HG03039 (cell line): ENCODE results near the gene NECTIN1.

Experiments used
- ATAC-seq: cut with Tn5 transposase; IDR thresholded peaks from one replicate; pipeline ENCODE4 v1.9.1; 2021; ENCODE audit warnings: mild to moderate bottlenecking, moderate library complexity; ENCODE audit not compliant: unreplicated experiment

Gene NECTIN1

GRCh38 chr11:119694334-119694733 lies 34.7 kb downstream of the NECTIN1 start:
- ATAC-seq = no peak

GRCh38 chr11:119693253-119693815 lies 35.7 kb downstream of the NECTIN1 start:
- ATAC-seq = no peak

DNA sequence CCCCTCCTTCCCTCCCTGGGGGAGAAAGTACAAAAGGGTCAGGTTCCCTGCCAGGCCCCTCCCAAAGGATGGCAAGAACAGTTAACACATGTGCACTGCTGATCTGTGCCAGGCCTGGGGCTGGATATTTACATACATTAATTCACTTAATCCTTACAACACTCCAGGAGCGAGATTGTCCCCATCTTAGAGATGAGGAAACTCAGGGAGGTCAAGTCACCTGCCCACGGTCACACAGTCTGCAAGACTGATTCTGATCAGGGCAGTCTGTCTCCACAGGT lies 36.5 kb downstream of the NECTIN1 start:
- ATAC-seq = no peak

DNA sequence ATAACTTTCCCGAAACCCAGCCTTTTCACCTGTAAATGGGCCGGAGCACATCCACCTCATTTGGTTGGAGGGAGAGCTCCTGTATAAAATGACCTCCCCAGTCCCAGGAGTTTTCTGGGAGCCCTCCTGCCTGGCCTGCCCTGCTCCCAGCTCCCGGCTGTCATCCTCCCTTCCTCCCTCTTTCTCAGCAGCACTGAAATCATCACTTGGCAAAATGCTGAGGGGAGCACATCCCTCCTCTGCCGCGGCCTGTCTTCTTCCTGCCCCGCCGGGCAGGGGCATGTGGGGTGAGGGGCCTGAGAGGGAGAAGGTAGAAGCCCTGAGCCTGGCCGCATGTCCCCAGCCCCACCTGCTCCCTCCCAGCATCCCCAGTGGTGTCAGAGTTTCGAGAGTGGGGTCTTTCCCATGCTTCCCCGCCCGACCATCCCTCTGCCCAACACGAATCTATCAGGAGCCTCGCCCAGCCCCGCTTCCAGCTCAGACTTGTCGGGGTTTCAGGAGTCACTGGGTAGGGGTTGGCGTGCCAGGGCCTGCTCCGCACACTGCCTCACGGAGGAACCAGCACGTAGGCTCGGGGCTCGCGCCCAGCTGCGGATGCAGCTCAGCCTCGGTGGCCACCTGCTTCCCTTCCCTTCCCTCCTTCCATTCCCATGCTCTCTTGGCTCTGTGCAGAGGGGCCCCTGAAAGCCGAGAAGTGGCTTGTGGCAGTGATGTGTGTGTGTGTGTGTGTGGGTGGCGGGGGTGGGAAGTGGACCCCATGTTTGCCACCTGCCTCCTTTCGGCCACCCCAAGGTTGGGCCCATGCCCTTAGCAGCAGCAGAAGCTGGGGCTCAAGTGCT lies 37.1 kb downstream of the NECTIN1 start:
- no peak for ATAC-seq

DNA sequence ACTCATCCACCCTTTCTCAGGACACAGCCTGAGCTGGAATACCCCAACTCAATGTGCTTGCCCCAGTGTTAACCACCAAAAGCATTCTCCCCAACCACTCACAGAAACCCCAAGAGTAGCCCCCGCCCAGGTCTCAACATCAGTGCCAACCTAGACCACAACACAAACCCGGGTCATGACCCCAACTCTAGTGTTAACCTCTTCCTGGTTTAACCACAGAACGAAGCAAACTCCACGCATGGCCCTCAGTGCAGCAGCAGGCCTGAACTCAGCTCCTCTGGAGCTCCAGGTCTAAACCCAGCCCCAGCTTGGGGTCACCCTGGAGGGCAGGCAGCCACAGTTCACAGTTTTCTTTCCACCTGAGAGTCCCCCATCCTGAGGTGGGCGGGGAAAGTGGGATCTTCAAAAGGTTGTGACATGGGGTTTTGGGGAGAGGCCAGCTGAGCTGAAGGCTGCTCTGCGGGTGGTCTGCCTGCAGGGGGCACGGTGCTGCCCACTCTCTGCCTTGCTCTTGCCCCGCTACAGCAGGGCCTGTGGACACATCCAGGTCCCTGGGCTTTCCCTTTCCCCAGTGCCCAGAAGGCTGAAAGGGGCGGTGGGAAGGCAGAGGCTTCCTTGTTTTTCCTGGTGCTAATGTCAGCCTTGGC lies 37.9 kb downstream of the NECTIN1 start:
- ATAC-seq = no peak

GRCh38 chr11:119689302-119689701 lies 39.7 kb downstream of the NECTIN1 start:
- ATAC-seq = no peak

DNA sequence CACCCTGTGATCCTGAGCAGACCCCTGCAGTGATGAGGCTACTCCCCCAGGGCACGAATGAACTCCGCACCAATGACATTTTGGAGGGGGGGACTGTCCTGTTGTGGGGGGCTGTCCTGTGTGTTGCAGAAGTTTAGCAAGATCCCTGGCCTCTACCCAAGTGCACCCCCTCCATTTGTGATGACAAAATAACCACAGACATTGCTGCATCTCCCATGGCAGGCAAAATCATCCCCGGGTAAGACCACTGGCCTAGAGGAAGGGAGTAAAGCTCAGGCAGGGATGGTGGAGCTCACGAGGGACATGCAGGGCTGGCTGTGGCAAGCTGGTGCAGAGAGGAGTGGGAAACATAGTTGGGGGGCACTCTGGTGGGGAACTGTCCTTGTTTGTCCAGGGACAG lies 40.6 kb downstream of the NECTIN1 start:
- ATAC-seq = no peak

- no peak for ATAC-seq
Measured at GRCh38 chr11:119687373-119688046, 41.5 kb downstream of the NECTIN1 start.

DNA sequence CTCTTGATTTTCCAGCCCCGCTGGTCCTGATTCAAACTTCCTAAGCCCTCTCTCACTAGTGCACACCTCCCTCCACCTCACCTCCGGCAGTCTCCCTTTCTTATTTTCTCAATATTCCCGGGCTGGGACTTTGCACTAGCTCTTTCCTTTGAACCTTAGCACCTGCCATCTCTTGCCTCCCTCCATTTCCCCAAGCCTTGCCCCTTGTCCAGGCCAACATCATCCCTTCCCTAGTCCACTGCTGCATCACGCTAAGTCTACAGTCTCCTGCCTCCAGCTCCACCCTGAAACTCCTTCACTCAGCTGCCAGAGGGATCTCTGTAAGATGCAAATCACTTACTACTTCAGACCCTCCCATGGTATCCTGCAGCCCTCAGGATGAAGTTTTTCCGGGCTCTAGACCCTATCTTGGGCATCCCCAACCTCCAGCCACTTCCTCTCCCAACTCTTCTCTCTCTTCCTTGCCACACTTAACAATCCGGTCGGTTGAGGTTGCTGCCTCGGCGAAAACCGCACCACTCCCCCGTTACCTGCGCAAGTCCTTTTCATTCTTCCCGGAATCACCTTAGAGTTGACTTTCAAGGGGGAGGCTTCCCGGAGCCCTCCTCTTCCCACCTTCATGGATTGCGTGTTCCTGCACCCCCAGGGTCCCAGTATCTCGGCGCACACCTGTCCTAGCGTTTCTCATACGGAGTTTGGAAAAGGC lies 42.7 kb downstream of the NECTIN1 start:
- ATAC-seq = no peak

GRCh38 chr11:119685111-119685746 lies 43.8 kb downstream of the NECTIN1 start:
- no peak for ATAC-seq

GRCh38 chr11:119684361-119685110 lies 44.5 kb downstream of the NECTIN1 start:
- no peak for ATAC-seq

DNA sequence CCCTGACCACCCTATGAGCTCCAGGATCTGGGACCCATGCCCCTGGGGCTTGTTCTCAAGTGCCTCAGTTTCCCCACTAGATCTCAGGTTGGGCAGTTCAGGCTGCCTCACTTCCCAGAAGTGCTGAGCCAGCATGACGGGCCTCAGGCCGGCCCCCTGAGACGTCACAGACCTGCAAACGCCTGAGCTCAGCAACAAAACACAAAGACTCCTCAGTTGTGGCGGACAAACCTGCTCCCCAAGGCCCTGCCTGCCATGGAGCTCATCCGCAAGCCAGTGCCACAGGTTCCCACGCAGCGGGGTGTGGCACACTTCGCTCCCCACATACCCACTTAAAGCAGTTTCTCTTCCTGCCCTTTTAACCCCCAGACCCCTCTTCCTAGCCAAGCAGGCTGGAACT lies 45.2 kb downstream of the NECTIN1 start:
- ATAC-seq = no peak

DNA sequence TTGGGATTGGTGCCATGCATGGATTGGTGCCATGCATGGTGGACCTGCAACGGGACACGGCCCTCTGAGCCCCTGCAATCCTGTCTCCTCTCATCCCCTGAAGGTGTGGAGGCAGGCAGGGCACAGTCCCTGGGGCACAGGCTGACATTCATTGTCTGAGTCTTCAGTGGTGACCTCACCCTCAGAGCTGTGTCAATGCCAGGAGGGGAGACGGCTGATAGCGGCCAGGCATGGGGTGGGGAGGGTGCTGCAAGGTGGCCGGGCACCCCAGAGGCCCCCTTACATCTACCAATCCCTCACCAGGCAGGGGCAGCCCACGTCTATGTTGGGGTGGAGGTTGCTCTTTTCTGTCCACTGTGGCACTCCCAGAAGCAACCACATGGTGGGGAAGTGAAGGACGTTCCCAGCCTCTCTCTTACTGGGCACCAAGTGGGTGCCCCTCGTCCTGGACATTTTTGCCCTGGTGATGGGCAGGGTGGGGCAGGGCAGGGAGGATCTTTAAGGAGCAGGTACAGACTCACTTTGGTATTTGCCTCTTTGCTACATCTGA lies 47.6 kb downstream of the NECTIN1 start:
- no peak for ATAC-seq

- ATAC-seq = no peak
Measured at GRCh38 chr11:119680541-119681360, 48.2 kb downstream of the NECTIN1 start.

- ATAC-seq = no peak
Measured at GRCh38 chr11:119679346-119679745, 49.7 kb downstream of the NECTIN1 start.

GRCh38 chr11:119678351-119678750 lies 50.6 kb downstream of the NECTIN1 start:
- no peak for ATAC-seq

DNA sequence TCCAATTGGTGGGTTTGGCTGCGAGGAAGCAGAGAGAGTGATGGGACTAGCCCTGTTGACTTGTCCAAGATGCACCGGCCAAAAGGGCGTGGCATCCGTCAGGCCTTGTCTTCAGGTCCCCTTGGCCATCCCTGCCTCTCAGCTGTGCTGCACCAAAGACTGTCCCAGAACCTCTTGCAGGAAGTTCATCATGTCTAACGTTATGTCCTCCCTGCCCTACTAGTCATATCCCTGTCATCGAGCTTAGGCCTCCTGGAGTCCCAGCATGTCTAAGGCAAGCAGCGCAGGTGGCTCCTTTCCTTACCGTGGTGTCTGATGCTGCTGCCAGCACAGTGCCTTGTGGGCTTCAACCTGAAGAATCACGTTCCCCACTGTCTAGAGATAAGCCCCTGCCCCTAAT lies 51.2 kb downstream of the NECTIN1 start:
- ATAC-seq = no peak

DNA sequence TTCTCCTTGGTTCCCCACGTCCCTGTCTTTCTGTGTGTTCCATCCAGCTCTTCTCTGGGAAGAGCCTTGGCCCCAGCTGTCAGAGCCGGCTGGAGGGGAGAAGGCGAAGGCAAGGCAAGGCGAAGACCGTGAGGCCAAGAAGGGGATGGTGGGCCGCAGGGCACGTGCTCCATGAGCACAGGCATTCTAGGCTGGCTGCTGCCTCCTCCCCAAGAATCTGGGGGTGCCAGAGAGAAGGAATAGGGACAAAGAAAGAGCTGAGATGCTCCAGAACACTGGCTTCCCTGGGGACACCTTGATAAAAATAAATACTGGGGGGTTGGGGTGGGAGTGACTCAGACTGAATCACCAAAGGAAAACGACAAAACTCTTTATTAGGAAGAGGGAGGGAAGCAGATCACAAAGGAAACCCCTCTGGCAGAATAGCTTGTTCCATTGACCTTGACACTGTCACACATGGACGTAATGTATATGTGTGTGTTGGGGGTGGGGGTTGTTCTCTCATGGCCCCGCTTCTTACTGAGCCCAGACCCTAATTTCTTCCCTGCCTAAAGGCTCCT lies 52.5 kb downstream of the NECTIN1 start:
- no peak for ATAC-seq
